NK-92 (cell line): ENCODE measurements around the gene CLEC7A.

Experiments used
- DNase-seq: peaks from one replicate; lab custom pipeline; 2025; ENCODE audit not compliant: unreplicated experiment; lab: John Stamatoyannopoulos, UW

CLEC7A gene

GRCh38 chr12:10130042-10130441 is at the start of gene CLEC7A:
Gene CLEC7A, minus strand, starts transcription at chr12:10130199. Its CDS starts 117 bp downstream, at chr12:10130082.
- DNase-seq: no peak

DNA sequence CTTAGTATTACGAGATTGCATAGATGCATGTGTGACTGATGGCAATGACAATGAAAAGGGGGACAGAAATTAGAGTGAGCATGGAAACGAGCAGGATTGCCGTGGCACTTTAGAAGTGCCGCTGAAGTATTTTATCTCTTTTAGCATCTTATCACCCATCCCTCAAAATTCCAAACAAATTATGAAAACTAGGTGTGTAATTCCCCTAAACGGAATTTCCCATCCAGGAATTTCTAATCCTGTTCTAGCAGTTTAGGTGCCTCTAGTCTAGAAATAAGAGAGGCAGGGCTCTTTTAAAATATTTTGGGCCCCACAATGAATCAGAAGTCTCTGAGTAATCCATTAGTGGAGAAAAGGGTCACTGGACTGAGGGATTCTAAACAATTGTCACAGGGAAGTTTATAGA is 49.8 kb upstream of the CLEC7A start:
- DNase-seq: no peak

DNA sequence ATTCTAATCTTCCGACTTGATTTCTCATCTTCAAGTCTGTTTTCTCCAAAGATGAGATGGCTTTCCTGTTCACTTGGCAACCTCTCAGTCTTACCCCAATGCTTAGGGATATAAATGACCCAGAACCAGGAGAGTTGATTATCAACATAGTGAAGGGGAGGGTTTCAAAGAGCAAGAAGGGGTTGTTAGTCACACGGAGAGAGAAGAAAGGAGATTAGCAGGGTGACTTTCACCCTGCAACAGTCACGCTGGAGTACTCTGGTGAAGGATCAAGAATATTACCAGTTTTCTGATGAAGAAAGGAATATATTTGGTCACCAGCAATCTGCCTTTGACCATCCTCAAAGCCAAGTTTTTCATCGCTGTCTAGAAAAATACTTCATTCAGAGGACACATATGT is 48.8 kb upstream of the CLEC7A start, which contains the start of gene TMEM52B:
Gene TMEM52B, plus strand, starts transcription at position 212 of the 400 bp plus-strand sequence. CDS start 543 bp downstream, outside the sequence.
- no peak for DNase-seq

GRCh38 chr12:10175846-10176636 is 46.0 kb upstream of the CLEC7A start:
- no peak for DNase-seq

GRCh38 chr12:10174986-10175614 is 45.1 kb upstream of the CLEC7A start:
- no peak for DNase-seq

- DNase-seq: no peak
These were observed 42.2 kb upstream of the CLEC7A start, which contains the start of gene OLR1 for GRCh38 chr12:10171973-10172728. Gene OLR1, minus strand, starts transcription at chr12:10172132. Its CDS starts 55 bp downstream, at chr12:10172077.

GRCh38 chr12:10170216-10170615 is 40.2 kb upstream of the CLEC7A start:
- DNase-seq: no peak

- no peak for DNase-seq
These were observed 39.1 kb upstream of the CLEC7A start for GRCh38 chr12:10169104-10169503.

DNA sequence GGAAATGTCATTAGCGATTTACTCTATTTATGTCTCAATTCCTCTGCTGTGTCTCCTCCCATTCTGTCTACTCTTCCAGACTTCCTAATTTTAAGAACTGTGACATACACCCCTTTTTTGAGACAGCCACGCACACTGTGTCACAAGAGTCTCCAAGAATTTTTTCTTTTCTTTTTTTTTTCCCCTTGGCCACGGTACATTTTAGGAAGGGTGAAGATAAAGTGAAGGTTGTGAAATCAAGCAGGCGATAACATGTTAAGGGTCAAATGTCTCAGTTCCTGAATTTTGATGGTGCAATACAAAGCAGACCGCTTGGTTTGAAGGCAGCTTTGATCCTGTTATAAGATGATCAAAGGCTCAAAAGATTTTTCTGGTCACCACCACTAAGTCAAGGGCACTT is 37.6 kb upstream of the CLEC7A start:
- DNase-seq: no peak

GRCh38 chr12:10165421-10165820 is 35.4 kb upstream of the CLEC7A start:
- no peak for DNase-seq

DNA sequence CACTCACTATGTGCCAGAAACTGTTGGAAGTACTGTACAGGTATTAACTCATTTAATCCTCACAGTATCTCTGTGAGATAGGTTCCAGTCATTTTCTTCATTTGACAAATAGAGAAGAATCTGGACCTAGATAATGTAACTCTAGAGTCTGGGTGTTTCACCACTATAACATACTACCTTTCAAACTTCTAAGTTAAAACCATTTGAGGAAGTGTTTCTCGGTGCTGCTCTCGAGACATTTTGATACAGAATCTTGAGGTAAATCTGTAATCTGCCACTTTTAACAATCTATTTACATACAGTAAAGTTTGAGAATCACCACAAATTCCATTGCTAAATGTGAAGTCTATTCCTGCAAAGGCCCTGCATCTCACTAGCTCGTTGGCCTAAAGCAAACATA is 33.1 kb upstream of the CLEC7A start:
- no peak for DNase-seq

GRCh38 chr12:10160617-10161385 is 30.8 kb upstream of the CLEC7A start:
- DNase-seq: no peak

DNA sequence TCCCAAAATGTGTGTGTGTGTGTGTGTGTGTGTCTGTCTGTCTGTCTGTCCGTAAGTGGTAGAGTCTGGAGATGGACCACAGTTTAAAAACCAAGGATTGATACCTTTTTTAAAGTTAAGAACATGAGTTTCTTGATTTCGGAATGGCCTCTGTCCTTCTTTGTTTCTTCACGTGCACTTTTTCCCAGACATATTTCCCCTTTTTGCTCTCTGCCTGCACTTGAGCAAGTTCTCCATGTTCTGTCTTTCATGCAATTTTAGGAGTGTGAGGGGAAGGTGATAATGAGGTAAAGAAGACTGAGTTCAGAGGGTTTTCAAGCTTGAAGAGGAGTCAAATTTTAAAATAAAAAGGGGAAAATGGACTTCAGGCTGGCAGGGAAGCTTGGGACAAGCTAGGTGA is 29.3 kb upstream of the CLEC7A start:
- no peak for DNase-seq

DNA sequence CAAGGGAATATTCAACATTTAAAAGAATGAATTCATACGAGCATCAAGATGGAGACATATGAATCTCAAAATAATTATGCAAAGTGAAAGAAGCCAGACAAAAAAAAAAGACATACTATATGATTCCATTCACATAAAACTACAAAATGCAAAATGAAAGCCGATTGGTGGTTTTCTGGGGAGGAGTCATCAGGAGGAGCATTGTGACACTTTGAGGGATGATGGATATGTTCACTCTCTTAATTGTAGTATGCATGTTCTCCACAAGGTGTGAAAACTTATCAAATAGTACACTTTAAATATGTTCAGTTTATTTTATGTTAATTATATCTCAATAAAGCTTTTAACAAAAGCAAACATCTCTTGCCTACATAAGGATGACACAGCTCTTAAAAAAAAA is 28.4 kb upstream of the CLEC7A start:
- DNase-seq: no peak

- DNase-seq: no peak
These were observed 26.0 kb upstream of the CLEC7A start for GRCh38 chr12:10155966-10156365.

- no peak for DNase-seq
These were observed 24.1 kb upstream of the CLEC7A start for GRCh38 chr12:10154145-10154496.

- no peak for DNase-seq
These were observed 23.5 kb upstream of the CLEC7A start for GRCh38 chr12:10153271-10154144.

GRCh38 chr12:10151621-10152020 is 21.6 kb upstream of the CLEC7A start:
- DNase-seq: no peak

- DNase-seq: no peak
These were observed 17.9 kb upstream of the CLEC7A start for GRCh38 chr12:10147714-10148403.
